Esophagus muscularis mucosa (tissue), 4 donors: ENCODE results near the gene IPO13. TPM values are rescaled to one million over a fixed set of nuclear protein-coding genes. Genes with fewer than 3 reads are reported as not detected.

Source experiments
- DNase-seq: peaks from one replicate; pipeline ENCODE4 v3.0.0-alpha.2; 2017; ENCODE audit errors: extremely low spot score
- H3K27ac ChIP-seq, 4 donors: fragments of 200-600 bp; sonication (generic); replicated peaks in 1 of 4; 1 replicate in 3 of 4; 2 replicates in 1 of 4; pipeline ENCODE4 v1.5.1; 2016 to 2019; ENCODE audit warnings: mild to moderate bottlenecking in 1 of 4
- H3K27me3 ChIP-seq, 4 donors: fragments of 200-600 bp; sonication (generic); one replicate each; pipeline versions ENCODE4 v1.5.1 to v1.6.0; 2016 to 2019
- H3K36me3 ChIP-seq, 4 donors: fragments of 200-600 bp; sonication (generic); one replicate each; pipeline ENCODE4 v1.5.1; 2016 to 2019
- H3K4me1 ChIP-seq, 4 donors: fragments of 200-600 bp; sonication (generic); one replicate each; pipeline ENCODE4 v1.5.1; 2016 to 2019
- H3K4me3 ChIP-seq, 4 donors: fragments of 200-600 bp; sonication (generic); 1 replicate in 2 of 4; 2 replicates in 2 of 4; pipeline ENCODE4 v1.5.1; 2016 to 2019; ENCODE audit warnings: mild to moderate bottlenecking in 4 of 4, moderate library complexity in 1 of 4
- H3K9me3 ChIP-seq, 4 donors: fragments of 200-600 bp; sonication (generic); 1 replicate in 3 of 4; 2 replicates in 1 of 4; pipeline ENCODE4 v1.5.1; 2016 to 2019
- EP300 ChIP-seq: sonication (generic); formaldehyde crosslinking; IDR thresholded peaks from one replicate; pipeline ENCODE4 v1.6.1; 2017; ENCODE audit warnings: antibody characterized with exemption
- POLR2A ChIP-seq: fragments of 450-650 bp; IDR thresholded peaks from one replicate; pipeline ENCODE4 v1.6.1; 2017; ENCODE audit warnings: antibody characterized with exemption, moderate library complexity, mild to moderate bottlenecking, low read depth
- POLR2AphosphoS5 ChIP-seq, 2 donors: sonication (generic); formaldehyde crosslinking; IDR thresholded peaks; one replicate each; pipeline ENCODE4 v1.6.1; 2017; ENCODE audit warnings: antibody characterized with exemption in 2 of 2
- WGBS: methylation state at CpG from one replicate; pipeline ENCODE4 v1.1.5; 2018; 5-methylcytosine and 5-hydroxymethylcytosine counted together
- intact Hi-C: fragments of 100-400 bp; cut with DNase I; formaldehyde crosslinking; loops from one replicate; pipeline ENCODE4 v1.15.1; 2023
- total RNA-seq, 4 donors: library from RNA; depleted of rRNA; stranded (reverse); fragments of >200 nt; gene quantifications; one replicate each; pipeline versions ENCODE4 v1.1.0 to v1.2.1, GENCODE V29; 2016
- TF ChIP-seq, protein P1 (sequence below), 3 experiments: fragments of 200-600 bp in 2 of 3; fragments of 450-650 bp in 1 of 3; sonication (generic) in 2 of 3; IDR thresholded peaks; one replicate each; pipeline ENCODE4 v1.5.1; 2017 to 2019; ENCODE audit warnings: antibody characterized with exemption in 3 of 3, mild to moderate bottlenecking in 2 of 3, moderate library complexity in 1 of 3

Gene IPO13
- total RNA-seq, 4 donors from 2014 or later: 24.5 to 39.9 (median 29.1) TPM

DNA sequence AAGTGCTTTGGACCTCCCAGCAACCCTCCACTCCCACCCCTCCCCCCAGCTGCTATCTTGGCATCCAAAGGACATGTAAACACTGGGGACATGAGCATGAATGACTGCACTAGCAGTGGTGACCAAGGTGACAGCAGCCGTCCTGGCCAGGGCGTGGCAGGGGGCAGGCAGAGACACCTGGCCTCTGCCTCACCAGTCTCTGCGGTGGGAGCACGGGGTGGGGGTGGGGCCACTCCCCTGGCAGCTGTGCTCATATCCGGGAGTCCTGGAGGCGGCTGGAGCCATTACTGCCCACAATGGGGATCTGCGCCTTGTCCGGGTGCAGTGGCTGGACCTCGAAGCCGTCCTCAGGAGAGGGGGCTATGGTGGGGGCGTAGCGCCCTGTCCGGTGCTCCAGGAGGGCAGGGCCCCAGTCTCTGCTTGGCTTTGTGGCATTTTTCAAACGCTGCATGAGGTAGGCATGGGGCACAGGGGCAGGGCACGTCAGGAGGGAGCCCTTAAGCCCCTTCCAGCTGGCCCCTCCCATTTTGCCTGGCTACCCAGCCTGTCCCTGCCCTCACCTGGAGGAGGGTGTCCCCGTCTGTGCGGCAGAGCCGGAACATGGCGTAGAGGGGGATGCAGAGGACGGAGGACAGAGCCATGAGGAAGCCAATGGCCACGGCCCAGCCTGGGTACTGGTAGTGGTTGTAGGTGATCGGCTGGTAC, 50.7 kb downstream of the IPO13 start:
- no peak overlapping the region for H3K4me3 ChIP-seq
- H3K36me3 ChIP-seq: peaks cover 0 to 51% (median 14%) of the 10 kb centered on the region in 4 donors
- no peaks in the 10 kb centered on the region for H3K9me3 ChIP-seq
- no peaks in the 10 kb centered on the region for H3K27me3 ChIP-seq
- no peak overlapping the region for H3K27ac ChIP-seq
- intact Hi-C loops: no loop called here
- no peak for DNase-seq
- WGBS: 92% methylated on average over 16 of the region's 22 CpGs
- peaks cover 0 to 15% (median 8%) of the 10 kb centered on the region in 4 donors for H3K4me1 ChIP-seq
- TF ChIP-seq POLR2AphosphoS5 (IDR thresholded peaks at IDR 0.05) (no peak), EP300 (no peak), POLR2A (no peak)
- TF ChIP-seq, protein P1, sequence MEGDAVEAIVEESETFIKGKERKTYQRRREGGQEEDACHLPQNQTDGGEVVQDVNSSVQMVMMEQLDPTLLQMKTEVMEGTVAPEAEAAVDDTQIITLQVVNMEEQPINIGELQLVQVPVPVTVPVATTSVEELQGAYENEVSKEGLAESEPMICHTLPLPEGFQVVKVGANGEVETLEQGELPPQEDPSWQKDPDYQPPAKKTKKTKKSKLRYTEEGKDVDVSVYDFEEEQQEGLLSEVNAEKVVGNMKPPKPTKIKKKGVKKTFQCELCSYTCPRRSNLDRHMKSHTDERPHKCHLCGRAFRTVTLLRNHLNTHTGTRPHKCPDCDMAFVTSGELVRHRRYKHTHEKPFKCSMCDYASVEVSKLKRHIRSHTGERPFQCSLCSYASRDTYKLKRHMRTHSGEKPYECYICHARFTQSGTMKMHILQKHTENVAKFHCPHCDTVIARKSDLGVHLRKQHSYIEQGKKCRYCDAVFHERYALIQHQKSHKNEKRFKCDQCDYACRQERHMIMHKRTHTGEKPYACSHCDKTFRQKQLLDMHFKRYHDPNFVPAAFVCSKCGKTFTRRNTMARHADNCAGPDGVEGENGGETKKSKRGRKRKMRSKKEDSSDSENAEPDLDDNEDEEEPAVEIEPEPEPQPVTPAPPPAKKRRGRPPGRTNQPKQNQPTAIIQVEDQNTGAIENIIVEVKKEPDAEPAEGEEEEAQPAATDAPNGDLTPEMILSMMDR (IDR thresholded peaks at IDR 0.05): no peak

DNA sequence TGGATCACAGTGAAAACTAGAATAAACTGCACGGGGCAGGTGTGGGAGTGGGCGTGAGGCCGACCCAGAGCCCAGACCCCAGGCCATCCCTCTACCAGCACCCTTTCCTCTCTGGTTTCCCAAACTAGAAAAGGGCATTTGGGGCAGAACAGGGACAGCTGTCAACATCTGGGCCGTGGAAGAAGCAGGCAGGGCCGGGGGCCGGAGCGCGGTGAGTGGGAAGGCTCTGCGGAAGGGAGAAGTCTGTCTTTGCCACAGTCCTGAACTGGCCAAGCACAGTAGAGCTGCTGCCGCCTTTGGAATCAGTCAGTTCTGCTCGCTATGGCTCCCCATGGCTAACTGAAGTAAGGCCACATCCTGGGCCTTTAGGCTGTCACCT, 51.2 kb downstream of the IPO13 start:
- intact Hi-C loops: no loop called here
- no peaks in the 10 kb centered on the region for H3K9me3 ChIP-seq
- DNase-seq: no peak
- TF ChIP-seq POLR2A (no peak), POLR2AphosphoS5 (IDR thresholded peaks at IDR 0.05) (no peak), EP300 (no peak)
- TF ChIP-seq, protein P1 (IDR thresholded peaks at IDR 0.05): no peak
- no peaks in the 10 kb centered on the region for H3K27me3 ChIP-seq
- no peak overlapping the region for H3K27ac ChIP-seq
- H3K4me3 ChIP-seq: no peak overlapping the region
- 90% methylated on average over 11 of the region's 11 CpGs for WGBS
- peaks cover 0 to 15% (median 6%) of the 10 kb centered on the region in 4 donors for H3K4me1 ChIP-seq
- peaks cover 0 to 57% (median 17%) of the 10 kb centered on the region in 4 donors for H3K36me3 ChIP-seq

DNA sequence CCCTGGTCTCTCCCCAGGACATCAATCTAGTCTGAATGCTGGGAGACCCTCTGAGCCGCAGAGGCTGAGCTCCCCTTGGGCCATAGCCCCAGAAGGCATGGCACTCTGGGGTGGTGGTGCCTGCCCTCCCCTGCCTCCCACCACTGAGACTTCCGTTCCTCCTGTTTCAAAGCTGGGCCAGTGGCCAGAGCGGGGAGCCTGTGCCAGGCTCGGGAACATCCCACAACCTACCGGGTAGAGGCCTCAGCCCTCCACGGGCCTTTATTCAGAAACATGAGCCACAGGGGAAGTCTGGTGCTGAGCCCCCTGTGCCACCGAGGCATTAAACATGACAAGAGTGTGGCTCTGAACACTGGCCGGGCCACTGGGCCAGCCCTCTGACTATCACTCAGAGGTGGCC, 52.7 kb downstream of the IPO13 start:
- peaks cover 0 to 15% (median 6%) of the 10 kb centered on the region in 4 donors for H3K4me1 ChIP-seq
- H3K27ac ChIP-seq: no peak overlapping the region
- no peak for DNase-seq
- TF ChIP-seq EP300: no peak
- TF ChIP-seq, protein P1 (IDR thresholded peaks at IDR 0.05): no peak
- TF ChIP-seq POLR2AphosphoS5 (IDR thresholded peaks at IDR 0.05): no peak
- no peak for TF ChIP-seq POLR2A
- peaks cover 0 to 59% (median 17%) of the 10 kb centered on the region in 4 donors for H3K36me3 ChIP-seq
- no peaks in the 10 kb centered on the region for H3K27me3 ChIP-seq
- no peaks in the 10 kb centered on the region for H3K9me3 ChIP-seq
- intact Hi-C loops: no loop called here
- 82% methylated on average over 7 of the region's 8 CpGs for WGBS
- no peak overlapping the region for H3K4me3 ChIP-seq

DNA sequence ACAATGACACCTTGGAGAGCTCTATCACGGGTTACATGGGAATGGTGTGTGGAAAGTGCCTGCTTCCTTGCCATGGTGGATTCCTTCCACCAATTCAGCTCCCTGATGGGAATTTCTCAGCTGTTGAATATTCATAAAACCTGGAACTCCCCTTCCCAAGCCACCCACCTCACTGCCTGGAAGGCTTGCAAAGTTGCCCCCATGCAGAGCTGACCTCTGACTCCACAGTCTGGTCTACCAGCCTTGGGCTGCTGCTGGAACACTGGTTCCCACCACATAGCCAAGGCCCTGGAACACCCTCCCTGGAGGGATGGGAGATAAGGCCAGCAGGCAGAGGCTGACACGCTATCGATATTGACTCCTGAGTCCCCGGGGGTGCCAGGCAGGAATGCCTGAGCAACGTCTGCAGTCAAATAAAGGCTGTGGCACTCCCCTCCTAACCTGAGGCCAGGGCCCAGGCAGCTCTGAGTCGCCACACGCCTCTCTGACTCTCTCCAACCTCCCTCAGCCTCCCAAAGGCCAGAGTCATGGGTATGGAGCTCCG, 53.4 kb downstream of the IPO13 start:
- 93% methylated on average over 8 of the region's 8 CpGs for WGBS
- intact Hi-C loops: loop anchor here (10.0 kb wide), 1 partner anchor 595 kb away; no protein-coding TSS in a partner anchor
- Histone ChIP-seq H3K4me1 (peaks cover 0 to 15% (median 6%) of the 10 kb centered on the region in 4 donors), H3K9me3 (no peaks in the 10 kb centered on the region), H3K4me3 (no peak overlapping the region), H3K27ac (no peak overlapping the region), H3K27me3 (no peaks in the 10 kb centered on the region), H3K36me3 (peaks cover 0 to 59% (median 19%) of the 10 kb centered on the region in 4 donors)
- no peak for DNase-seq
- TF ChIP-seq EP300 (no peak), POLR2A (no peak), POLR2AphosphoS5 (IDR thresholded peaks at IDR 0.05) (no peak)
- TF ChIP-seq, protein P1 (IDR thresholded peaks at IDR 0.05): no peak
